Measurements from ENCODE around the gene FOXN1. TPM values are rescaled to one million over a fixed set of nuclear protein-coding genes. Genes with fewer than 3 reads are reported as not detected.
A peak's percentile ranks its signal among the peaks of the same experiment; 100 is the strongest.
"Not testable (repeated sequence)": the region's sequence is repeated elsewhere in the genome, so short reads cannot be mapped to it uniquely, and the experiment has no call there.

The FOXN1 gene, protein sequence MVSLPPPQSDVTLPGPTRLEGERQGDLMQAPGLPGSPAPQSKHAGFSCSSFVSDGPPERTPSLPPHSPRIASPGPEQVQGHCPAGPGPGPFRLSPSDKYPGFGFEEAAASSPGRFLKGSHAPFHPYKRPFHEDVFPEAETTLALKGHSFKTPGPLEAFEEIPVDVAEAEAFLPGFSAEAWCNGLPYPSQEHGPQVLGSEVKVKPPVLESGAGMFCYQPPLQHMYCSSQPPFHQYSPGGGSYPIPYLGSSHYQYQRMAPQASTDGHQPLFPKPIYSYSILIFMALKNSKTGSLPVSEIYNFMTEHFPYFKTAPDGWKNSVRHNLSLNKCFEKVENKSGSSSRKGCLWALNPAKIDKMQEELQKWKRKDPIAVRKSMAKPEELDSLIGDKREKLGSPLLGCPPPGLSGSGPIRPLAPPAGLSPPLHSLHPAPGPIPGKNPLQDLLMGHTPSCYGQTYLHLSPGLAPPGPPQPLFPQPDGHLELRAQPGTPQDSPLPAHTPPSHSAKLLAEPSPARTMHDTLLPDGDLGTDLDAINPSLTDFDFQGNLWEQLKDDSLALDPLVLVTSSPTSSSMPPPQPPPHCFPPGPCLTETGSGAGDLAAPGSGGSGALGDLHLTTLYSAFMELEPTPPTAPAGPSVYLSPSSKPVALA
- total RNA-seq = 0.38 TPM in 1 of 2 replicates, not detected in the other

DNA sequence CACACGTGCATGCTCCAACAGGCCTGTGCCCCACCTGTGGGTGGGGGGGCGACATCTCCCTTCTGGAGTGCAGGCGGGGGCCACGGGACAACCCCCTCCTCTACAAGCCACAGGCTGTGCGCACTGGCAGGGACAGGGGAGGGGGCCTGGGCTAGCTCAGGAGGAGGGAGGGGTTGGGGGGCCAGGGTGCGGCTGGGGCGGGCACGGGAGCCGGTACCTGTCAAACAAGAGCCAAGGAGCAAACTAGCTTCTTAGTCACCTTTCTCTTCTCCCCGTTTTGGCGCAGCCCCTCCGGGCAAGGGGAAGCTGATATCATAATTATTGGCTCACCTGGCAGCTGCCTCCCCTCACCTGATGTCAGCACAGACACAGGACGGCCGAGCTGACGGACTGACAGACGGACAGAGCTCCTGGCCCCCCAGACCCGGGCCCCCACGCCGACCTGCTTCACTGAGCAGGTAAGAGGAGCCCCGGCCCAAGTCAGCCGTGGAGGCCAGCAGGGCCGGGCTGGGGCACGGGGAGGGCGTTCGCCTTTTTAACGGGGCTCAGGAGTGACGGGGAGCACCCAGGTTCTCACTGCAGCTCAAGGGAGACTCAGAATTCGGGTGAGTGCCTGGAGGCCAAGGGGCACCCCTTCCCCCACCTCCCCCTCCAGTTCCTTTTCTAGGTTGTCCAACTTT lies at the start of gene FOXN1:
TSS of gene FOXN1 (plus strand) at position 363 of the 680 bp plus-strand sequence. CDS start 17,622 bp downstream, outside the sequence.
- peak; percentile 82 for DNase-seq (ENCODE audit: low read depth)
- Histone ChIP-seq H3K36me3 (ENCODE audit: control insufficient read depth, insufficient read depth, low read length) (no peaks in the 10 kb centered on the region), H3K27me3 (ENCODE audit: control insufficient read depth, insufficient read depth, low read length) (no peaks in the 10 kb centered on the region), H3K4me3 (ENCODE audit: low read depth, low read length) (peak within 1 kb of the TSS; percentile 31)
- TF ChIP-seq, protein P1, sequence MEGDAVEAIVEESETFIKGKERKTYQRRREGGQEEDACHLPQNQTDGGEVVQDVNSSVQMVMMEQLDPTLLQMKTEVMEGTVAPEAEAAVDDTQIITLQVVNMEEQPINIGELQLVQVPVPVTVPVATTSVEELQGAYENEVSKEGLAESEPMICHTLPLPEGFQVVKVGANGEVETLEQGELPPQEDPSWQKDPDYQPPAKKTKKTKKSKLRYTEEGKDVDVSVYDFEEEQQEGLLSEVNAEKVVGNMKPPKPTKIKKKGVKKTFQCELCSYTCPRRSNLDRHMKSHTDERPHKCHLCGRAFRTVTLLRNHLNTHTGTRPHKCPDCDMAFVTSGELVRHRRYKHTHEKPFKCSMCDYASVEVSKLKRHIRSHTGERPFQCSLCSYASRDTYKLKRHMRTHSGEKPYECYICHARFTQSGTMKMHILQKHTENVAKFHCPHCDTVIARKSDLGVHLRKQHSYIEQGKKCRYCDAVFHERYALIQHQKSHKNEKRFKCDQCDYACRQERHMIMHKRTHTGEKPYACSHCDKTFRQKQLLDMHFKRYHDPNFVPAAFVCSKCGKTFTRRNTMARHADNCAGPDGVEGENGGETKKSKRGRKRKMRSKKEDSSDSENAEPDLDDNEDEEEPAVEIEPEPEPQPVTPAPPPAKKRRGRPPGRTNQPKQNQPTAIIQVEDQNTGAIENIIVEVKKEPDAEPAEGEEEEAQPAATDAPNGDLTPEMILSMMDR (IDR thresholded peaks at IDR 0.05; ENCODE audit: insufficient read depth, low read length, severe bottlenecking) = no peak
- no peak for FAIRE-seq

DNA sequence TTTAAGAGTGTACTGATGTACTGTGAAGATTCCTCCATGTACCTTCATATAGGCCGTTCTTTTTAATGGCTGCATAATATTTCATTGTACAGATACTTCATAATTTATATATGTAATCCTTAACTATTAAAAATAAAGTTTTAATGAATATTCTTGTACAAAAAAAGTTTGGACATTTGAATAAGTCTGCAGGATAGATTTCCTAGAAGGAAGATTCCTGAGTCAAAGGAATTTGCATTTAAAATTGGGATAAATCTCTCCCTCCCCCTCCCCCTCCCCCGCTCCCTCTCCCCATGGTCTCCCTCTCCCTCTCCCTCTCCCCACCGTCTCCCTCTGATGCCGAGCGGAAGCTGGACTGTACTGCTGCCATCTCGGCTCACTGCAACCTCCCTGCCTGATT lies 48.3 kb upstream of the FOXN1 start:
- FAIRE-seq (no peak), DNase-seq (ENCODE audit: low read depth) (no peak)
- Histone ChIP-seq H3K27me3 (ENCODE audit: control insufficient read depth, insufficient read depth, low read length) (no peaks in the 10 kb centered on the region), H3K4me3 (ENCODE audit: low read depth, low read length) (no peak overlapping the region), H3K36me3 (ENCODE audit: control insufficient read depth, insufficient read depth, low read length) (no peaks in the 10 kb centered on the region)
- TF ChIP-seq, protein P1 (IDR thresholded peaks at IDR 0.05; ENCODE audit: insufficient read depth, low read length, severe bottlenecking) = no peak

DNA sequence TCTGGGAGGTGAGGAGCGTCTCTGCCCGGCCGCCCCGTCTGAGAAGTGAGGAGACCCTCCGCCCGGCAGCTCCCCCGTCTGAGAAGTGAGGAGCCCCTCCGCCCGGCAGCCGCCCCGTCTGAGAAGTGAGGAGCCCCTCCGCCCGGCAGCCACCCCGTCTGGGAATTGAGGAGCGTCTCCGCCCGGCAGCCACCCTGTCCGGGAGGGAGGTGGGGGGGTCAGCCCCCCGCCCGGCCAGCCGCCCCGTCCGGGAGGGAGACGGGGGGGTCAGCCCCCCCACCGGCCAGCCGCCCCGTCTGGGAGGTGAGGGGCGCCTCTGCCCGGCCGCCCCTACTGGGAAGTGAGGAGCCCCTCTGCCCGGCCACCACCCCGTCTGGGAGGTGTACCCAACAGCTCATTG lies 47.3 kb upstream of the FOXN1 start:
- FAIRE-seq; H3K36me3 ChIP-seq (ENCODE audit: control insufficient read depth, insufficient read depth, low read length); H3K27me3 ChIP-seq (ENCODE audit: control insufficient read depth, insufficient read depth, low read length); DNase-seq (ENCODE audit: low read depth); H3K4me3 ChIP-seq (ENCODE audit: low read depth, low read length): not testable (repeated sequence)

DNA sequence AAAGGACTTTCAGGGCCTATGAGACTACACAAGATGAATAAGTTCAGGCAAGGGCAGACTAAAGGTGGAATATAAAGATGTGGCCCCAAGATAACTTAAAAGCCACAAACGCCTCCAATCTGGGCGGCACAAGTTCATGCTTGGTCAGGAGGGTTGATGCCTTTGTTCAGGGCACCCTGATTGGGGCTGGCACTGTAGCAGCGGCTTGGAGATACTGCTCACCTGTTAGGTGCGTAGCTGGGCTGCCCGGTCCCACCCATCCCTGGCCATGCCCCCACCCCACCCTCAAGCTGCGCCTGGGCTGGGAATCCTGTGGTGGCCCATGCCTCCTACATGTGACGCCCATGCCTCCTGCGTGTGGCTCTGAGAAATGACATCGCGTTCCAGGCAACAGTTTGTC lies 45.2 kb upstream of the FOXN1 start:
- no peak overlapping the region for H3K4me3 ChIP-seq (ENCODE audit: low read depth, low read length)
- DNase-seq (ENCODE audit: low read depth) (no peak), FAIRE-seq (no peak)
- H3K36me3 ChIP-seq (ENCODE audit: control insufficient read depth, insufficient read depth, low read length) = no peaks in the 10 kb centered on the region
- no peaks in the 10 kb centered on the region for H3K27me3 ChIP-seq (ENCODE audit: control insufficient read depth, insufficient read depth, low read length)
- TF ChIP-seq, protein P1 (IDR thresholded peaks at IDR 0.05; ENCODE audit: insufficient read depth, low read length, severe bottlenecking) = no peak

DNA sequence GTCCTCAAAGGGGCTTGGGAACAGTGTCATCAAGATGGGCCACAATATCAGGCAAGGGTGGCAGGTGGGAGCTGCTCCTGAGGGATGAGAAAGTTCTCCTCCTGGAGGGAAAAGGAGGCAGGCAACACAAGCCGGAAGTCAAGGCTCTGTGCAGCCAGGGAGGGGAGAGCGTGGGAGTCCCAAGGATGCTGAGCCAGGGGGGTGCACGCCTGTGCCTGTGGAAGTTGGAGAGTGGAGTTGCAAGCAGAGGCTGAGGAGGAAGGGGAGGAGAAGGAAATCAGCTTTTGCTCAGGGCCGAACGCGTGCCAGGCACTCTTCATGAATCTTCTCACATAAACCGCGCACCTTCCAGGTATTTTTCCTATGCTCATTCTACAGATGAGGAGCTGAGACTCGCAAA lies 40.1 kb upstream of the FOXN1 start:
- Histone ChIP-seq H3K27me3 (ENCODE audit: control insufficient read depth, insufficient read depth, low read length) (no peaks in the 10 kb centered on the region), H3K4me3 (ENCODE audit: low read depth, low read length) (no peak overlapping the region), H3K36me3 (ENCODE audit: control insufficient read depth, insufficient read depth, low read length) (no peaks in the 10 kb centered on the region)
- TF ChIP-seq, protein P1 (IDR thresholded peaks at IDR 0.05; ENCODE audit: insufficient read depth, low read length, severe bottlenecking) = no peak
- FAIRE-seq (no peak), DNase-seq (ENCODE audit: low read depth) (no peak)

DNA sequence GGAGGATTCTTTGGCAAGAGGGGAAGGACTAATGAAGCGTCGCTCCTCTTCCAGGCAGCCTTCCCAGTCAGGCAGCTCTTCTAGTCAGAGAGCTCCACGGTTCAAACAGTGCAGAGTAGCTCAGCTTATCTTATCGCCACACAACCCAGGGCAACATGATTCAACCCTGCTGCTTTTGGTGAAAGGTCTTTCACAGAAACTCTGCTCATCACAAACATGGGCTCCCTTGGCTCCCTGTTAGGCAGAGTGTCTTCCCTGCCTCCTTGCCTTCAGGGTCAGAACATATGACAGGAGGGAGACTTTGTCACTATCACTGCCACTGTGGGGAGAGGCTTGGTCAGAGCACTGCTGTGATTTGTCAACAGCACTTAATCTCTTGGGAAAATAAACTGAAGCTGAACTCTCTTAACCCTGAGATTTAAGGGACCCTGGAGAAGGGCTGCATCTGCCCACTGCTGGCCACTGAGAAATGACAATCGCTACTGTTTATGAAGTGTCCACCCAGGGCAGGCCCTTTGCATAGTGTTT lies 39.6 kb upstream of the FOXN1 start:
- TF ChIP-seq, protein P1 (IDR thresholded peaks at IDR 0.05; ENCODE audit: insufficient read depth, low read length, severe bottlenecking) = no peak
- Histone ChIP-seq H3K36me3 (ENCODE audit: control insufficient read depth, insufficient read depth, low read length) (no peaks in the 10 kb centered on the region), H3K4me3 (ENCODE audit: low read depth, low read length) (no peak overlapping the region), H3K27me3 (ENCODE audit: control insufficient read depth, insufficient read depth, low read length) (no peaks in the 10 kb centered on the region)
- DNase-seq (ENCODE audit: low read depth) (no peak), FAIRE-seq (no peak)
